Ovary (tissue), 9 donors: Measurements from ENCODE around the gene EEF2. TPM values are rescaled to one million over a fixed set of nuclear protein-coding genes. Genes with fewer than 3 reads are reported as not detected.

Experiments used
- DNase-seq, 5 donors: peaks; one replicate each; pipeline ENCODE4 v3.0.0-alpha.2; 2019 to 2020
- H3K27ac ChIP-seq, 2 donors: fragments of 200-600 bp; one replicate each; pipeline versions ENCODE4 v1.5.1 to v1.8.0; 2019 to 2022
- H3K27me3 ChIP-seq: fragments of 200-600 bp; one replicate; pipeline ENCODE4 v1.8.0; 2022
- H3K36me3 ChIP-seq: fragments of 200-600 bp; sonication (generic); one replicate; pipeline ENCODE4 v1.5.1; 2019
- H3K4me1 ChIP-seq: one replicate; pipeline ENCODE4 v1.8.1; 2013; ENCODE audit warnings: mild to moderate bottlenecking, moderate library complexity; ENCODE audit not compliant: insufficient read depth
- H3K4me3 ChIP-seq: fragments of 200-600 bp; sonication (generic); one replicate; pipeline ENCODE4 v1.5.1; 2017
- H3K9me3 ChIP-seq, 2 donors: fragments of 200-600 bp in 1 of 2; sonication (generic) in 1 of 2; one replicate each; pipeline versions ENCODE4 v1.5.1 to v1.8.1; 2013 to 2019; ENCODE audit warnings: mild to moderate bottlenecking in 1 of 2, moderate library complexity in 1 of 2
- EP300 ChIP-seq: sonication (generic); formaldehyde crosslinking; IDR thresholded peaks from one replicate; pipeline ENCODE4 v1.6.1; 2017; ENCODE audit warnings: antibody characterized with exemption
- POLR2A ChIP-seq: fragments of 450-650 bp; IDR thresholded peaks from one replicate; pipeline ENCODE4 v1.6.1; 2017; ENCODE audit warnings: antibody characterized with exemption, mild to moderate bottlenecking, moderate library complexity
- WGBS, 3 donors: extraction: QIAGEN DNeasy Blood & Tissue Kit in 1 of 3; methylation state at CpG; one replicate each; pipeline versions ENCODE4 v1.1.5 to v1.1.7; 2013 to 2017; 5-methylcytosine and 5-hydroxymethylcytosine counted together
- intact Hi-C, 4 donors: fragments of 100-400 bp; cut with DNase I; formaldehyde crosslinking; loops; one replicate each; pipeline versions ENCODE4 v1.11.0 to v1.15.1; 2022 to 2023
- microRNA counts: library from miRNA; unstranded; fragments of <30 nt; microRNA quantifications from one replicate; lab custom pipeline; 2016
- microRNA-seq, 3 donors: library from miRNA; unstranded; fragments of <30 nt; microRNA quantifications; one replicate each; pipeline versions ENCODE4 to v1.2.0, GENCODE V29; 2019 to 2020
- polyA plus RNA-seq, 2 donors: library from polyadenylated mRNA; stranded (reverse); fragments of 200-250 nt in 1 of 2; fragments of 350-450 nt in 1 of 2; fragmentation: Illumina TruSeq in 1 of 2; extraction: RNeasy Lipid Tissue Mini Kit (QIAGEN cat#74804) in 1 of 2; gene quantifications; one replicate each; pipeline ENCODE4 v1.2.3, GENCODE V29; 2013 to 2014
- small RNA-seq: library from RNA; depleted of rRNA; stranded (forward); fragments of <200 nt; gene quantifications from one replicate; pipeline ENCODE3, GENCODE V24; 2016
- total RNA-seq, 7 donors: library from RNA; depleted of rRNA in 2 of 7; stranded (reverse); fragments of >200 nt in 2 of 7; fragmentation: NEBNext Ultra II Directional in 3 of 7; extraction: Animal tissue kit (Norgen Biotek cat#: 25700) in 3 of 7; gene quantifications; one replicate each; pipeline versions ENCODE4 v1.1.0 to v1.2.4, GENCODE V29; 2016 to 2023
- TF ChIP-seq, protein P1 (sequence below), 3 donors: fragments of 450-650 bp in 2 of 3; fragments of 200-600 bp in 1 of 3; IDR thresholded peaks; one replicate each; pipeline versions ENCODE4 v1.5.1 to v1.8.0; 2016 to 2022; ENCODE audit warnings: antibody characterized with exemption in 3 of 3, mild to moderate bottlenecking in 1 of 3
- donor health status: DM: no; HTN: no; CAD: no; lungs with moderate emphysema.
- donor health status: DM: no; HTN: no; CAD: no.
- donor health status: Bipolar disorder and iron deficiency.
- donor health status: DM: yes; HTN: yes; CAD: no.
- donor health status: DM: no; HTN: no; CAD: no.
- donor health status: DM: yes; HTN: yes; CAD: no.

Gene EEF2
- total and polyA plus RNA-seq, 9 donors = 1,491 to 4,634 (median 3,960) TPM

GRCh38 chr19:3932931-3933810 lies 52.1 kb downstream of the EEF2 start, which contains the start of gene NMRK2:
Gene NMRK2, plus strand, starts transcription at chr19:3933069. Its CDS starts 603 bp downstream, at chr19:3933672.
- no peak for TF ChIP-seq POLR2A
- TF ChIP-seq, protein P1, sequence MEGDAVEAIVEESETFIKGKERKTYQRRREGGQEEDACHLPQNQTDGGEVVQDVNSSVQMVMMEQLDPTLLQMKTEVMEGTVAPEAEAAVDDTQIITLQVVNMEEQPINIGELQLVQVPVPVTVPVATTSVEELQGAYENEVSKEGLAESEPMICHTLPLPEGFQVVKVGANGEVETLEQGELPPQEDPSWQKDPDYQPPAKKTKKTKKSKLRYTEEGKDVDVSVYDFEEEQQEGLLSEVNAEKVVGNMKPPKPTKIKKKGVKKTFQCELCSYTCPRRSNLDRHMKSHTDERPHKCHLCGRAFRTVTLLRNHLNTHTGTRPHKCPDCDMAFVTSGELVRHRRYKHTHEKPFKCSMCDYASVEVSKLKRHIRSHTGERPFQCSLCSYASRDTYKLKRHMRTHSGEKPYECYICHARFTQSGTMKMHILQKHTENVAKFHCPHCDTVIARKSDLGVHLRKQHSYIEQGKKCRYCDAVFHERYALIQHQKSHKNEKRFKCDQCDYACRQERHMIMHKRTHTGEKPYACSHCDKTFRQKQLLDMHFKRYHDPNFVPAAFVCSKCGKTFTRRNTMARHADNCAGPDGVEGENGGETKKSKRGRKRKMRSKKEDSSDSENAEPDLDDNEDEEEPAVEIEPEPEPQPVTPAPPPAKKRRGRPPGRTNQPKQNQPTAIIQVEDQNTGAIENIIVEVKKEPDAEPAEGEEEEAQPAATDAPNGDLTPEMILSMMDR (IDR thresholded peaks at IDR 0.05) = no peak
- no peak for TF ChIP-seq EP300
- no peaks in the 10 kb centered on the region for H3K4me1 ChIP-seq
- intact Hi-C loops = no loop called here
- no peaks in the 10 kb centered on the region for H3K27me3 ChIP-seq
- no peaks in the 10 kb centered on the region for H3K36me3 ChIP-seq
- 2 to 4% (median 2%) methylated on average over 39 to 51 of the region's 51 CpGs for WGBS, 3 donors
- no peak within 1 kb of the TSS for H3K27ac ChIP-seq
- no peak within 1 kb of the TSS for H3K4me3 ChIP-seq
- no peaks in the 10 kb centered on the region for H3K9me3 ChIP-seq
- no peak for DNase-seq

GRCh38 chr19:3931041-3931440 lies 54.2 kb downstream of the EEF2 start:
- DNase-seq = no peak
- intact Hi-C loops = no loop called here
- no peaks in the 10 kb centered on the region for H3K9me3 ChIP-seq
- TF ChIP-seq POLR2A = no peak
- TF ChIP-seq, protein P1 (IDR thresholded peaks at IDR 0.05) = no peak
- no peak for TF ChIP-seq EP300
- H3K36me3 ChIP-seq = no peaks in the 10 kb centered on the region
- H3K4me1 ChIP-seq = no peaks in the 10 kb centered on the region
- WGBS, 3 donors = 75 to 81% (median 77%) methylated on average over 8 of the region's 8 CpGs
- H3K27ac ChIP-seq = no peak overlapping the region
- no peaks in the 10 kb centered on the region for H3K27me3 ChIP-seq
- no peak overlapping the region for H3K4me3 ChIP-seq

MicroRNAs within 50 kb of the gene (microRNA counts, 767-probe panel; counts per million panel counts)
- 530 counts per million, percentile 78 among the panel's probes with 10 or more counts for microRNA hsa-miR-637 (lab: Ali Mortazavi, UCI)

Small RNA genes within 50 kb of the gene (microRNA-seq; reads per million reads assigned to microRNA genes)
- 0 reads per million in 3 donors for gene MIR637

Small RNA genes within 50 kb of the gene (small RNA-seq; reads per million reads assigned to genes)
- 2.1 reads per million, percentile 72 among the genes with 10 or more reads in this experiment for gene SNORD37

Other genes starting within 250 kb of the EEF2 start
- 10 to 100 TPM; 18.1 to 25.4 (median 21.5) TPM for gene APBA3, start 223.8 kb downstream of the EEF2 start, total RNA-seq
- 10 to 100 TPM in 1 of 2 donors, under 1 TPM in 1; 0.88 to 19.9 TPM for gene APBA3, start 223.8 kb downstream of the EEF2 start, polyA plus RNA-seq
- 100 to 1,000 TPM in 2 of 7 donors, 10 to 100 TPM in 5; 42.4 to 113 (median 64.4) TPM for gene MRPL54, start 222.8 kb downstream of the EEF2 start, total RNA-seq
- 10 to 100 TPM; 14.5 to 80.8 TPM for gene MRPL54, start 222.8 kb downstream of the EEF2 start, polyA plus RNA-seq
- under 1 TPM in 1 of 7 donors, not detected in 6; 0.13 TPM for gene RAX2, start 213.2 kb downstream of the EEF2 start, total RNA-seq
- gene RAX2, start 213.2 kb downstream of the EEF2 start, polyA plus RNA-seq = under 1 TPM in 1 of 2 donors, not detected in 1; 0.13 TPM
- gene MATK, start 199.1 kb downstream of the EEF2 start, total RNA-seq = 1 to 10 TPM in 3 of 7 donors, under 1 TPM in 4; 0.40 to 1.4 (median 0.98) TPM
- gene MATK, start 199.1 kb downstream of the EEF2 start, polyA plus RNA-seq = under 1 TPM; 0.25 to 0.44 TPM
- under 1 TPM in 5 of 7 donors, not detected in 2; 0.05 to 0.25 (median 0.11) TPM for gene ZFR2, start 116.4 kb downstream of the EEF2 start, total RNA-seq
- under 1 TPM in 1 of 2 donors, not detected in 1; 0.17 TPM for gene ZFR2, start 116.4 kb downstream of the EEF2 start, polyA plus RNA-seq
- under 1 TPM in 1 of 7 donors, not detected in 6; 0.31 TPM for gene ATCAY, start 104.8 kb downstream of the EEF2 start, total RNA-seq
- gene ATCAY, start 104.8 kb downstream of the EEF2 start, polyA plus RNA-seq = not detected
- under 1 TPM in 3 of 7 donors, not detected in 4; 0.26 to 0.40 (median 0.40) TPM for gene NMRK2, start 52.4 kb downstream of the EEF2 start, total RNA-seq
- gene NMRK2, start 52.4 kb downstream of the EEF2 start, polyA plus RNA-seq = under 1 TPM in 1 of 2 donors, not detected in 1; 0.93 TPM
- 100 to 1,000 TPM in 1 of 7 donors, 10 to 100 TPM in 6; 46.3 to 101 (median 57.0) TPM for gene DAPK3, start 14.4 kb downstream of the EEF2 start, total RNA-seq
- 10 to 100 TPM in 1 of 2 donors, 1 to 10 TPM in 1; 8.3 to 66.5 TPM for gene DAPK3, start 14.4 kb downstream of the EEF2 start, polyA plus RNA-seq
- gene PIAS4, start 22.3 kb upstream of the EEF2 start, total RNA-seq = 10 to 100 TPM; 11.6 to 29.7 (median 23.6) TPM
- gene PIAS4, start 22.3 kb upstream of the EEF2 start, polyA plus RNA-seq = 10 to 100 TPM in 1 of 2 donors, 1 to 10 TPM in 1; 5.2 to 18.9 TPM
- 10 to 100 TPM; 25.0 to 56.4 (median 38.7) TPM for gene ZBTB7A, start 81.4 kb upstream of the EEF2 start, total RNA-seq
- 10 to 100 TPM in 1 of 2 donors, 1 to 10 TPM in 1; 9.1 to 16.8 TPM for gene ZBTB7A, start 81.4 kb upstream of the EEF2 start, polyA plus RNA-seq
- 100 to 1,000 TPM in 5 of 7 donors, 10 to 100 TPM in 2; 39.9 to 130 (median 116) TPM for gene MAP2K2, start 138.7 kb upstream of the EEF2 start, total RNA-seq
- gene MAP2K2, start 138.7 kb upstream of the EEF2 start, polyA plus RNA-seq = 100 to 1,000 TPM; 108 to 136 TPM
- gene CREB3L3, start 168.2 kb upstream of the EEF2 start, total RNA-seq = 1 to 10 TPM in 1 of 7 donors, not detected in 6; 2.7 TPM
- 1 to 10 TPM in 1 of 2 donors, under 1 TPM in 1; 0.22 to 1.0 TPM for gene CREB3L3, start 168.2 kb upstream of the EEF2 start, polyA plus RNA-seq
- 10 to 100 TPM; 11.1 to 19.9 (median 16.5) TPM for gene SIRT6, start 197.1 kb upstream of the EEF2 start, total RNA-seq
- gene SIRT6, start 197.1 kb upstream of the EEF2 start, polyA plus RNA-seq = 10 to 100 TPM in 1 of 2 donors, under 1 TPM in 1; 0.32 to 16.9 TPM
- 1 to 10 TPM in 6 of 7 donors, under 1 TPM in 1; 0.81 to 1.3 (median 1.2) TPM for gene ANKRD24, start 197.2 kb upstream of the EEF2 start, total RNA-seq
- gene ANKRD24, start 197.2 kb upstream of the EEF2 start, polyA plus RNA-seq = 1 to 10 TPM in 1 of 2 donors, under 1 TPM in 1; 0.45 to 1.3 TPM
- 1 to 10 TPM in 5 of 7 donors, under 1 TPM in 1, not detected in 1; 0.58 to 6.6 (median 2.0) TPM for gene EBI3, start 244.1 kb upstream of the EEF2 start, total RNA-seq
- gene EBI3, start 244.1 kb upstream of the EEF2 start, polyA plus RNA-seq = 1 to 10 TPM in 1 of 2 donors, under 1 TPM in 1; 0.90 to 1.1 TPM